ENCODE results near the gene ZCCHC24. TPM values are rescaled to one million over a fixed set of nuclear protein-coding genes. Genes with fewer than 3 reads are reported as not detected.
"Not testable (repeated sequence)": the region's sequence is repeated elsewhere in the genome, so short reads cannot be mapped to it uniquely, and the experiment has no call there.

The ZCCHC24 gene
- total RNA-seq, 1 donor: 56.0 TPM

DNA sequence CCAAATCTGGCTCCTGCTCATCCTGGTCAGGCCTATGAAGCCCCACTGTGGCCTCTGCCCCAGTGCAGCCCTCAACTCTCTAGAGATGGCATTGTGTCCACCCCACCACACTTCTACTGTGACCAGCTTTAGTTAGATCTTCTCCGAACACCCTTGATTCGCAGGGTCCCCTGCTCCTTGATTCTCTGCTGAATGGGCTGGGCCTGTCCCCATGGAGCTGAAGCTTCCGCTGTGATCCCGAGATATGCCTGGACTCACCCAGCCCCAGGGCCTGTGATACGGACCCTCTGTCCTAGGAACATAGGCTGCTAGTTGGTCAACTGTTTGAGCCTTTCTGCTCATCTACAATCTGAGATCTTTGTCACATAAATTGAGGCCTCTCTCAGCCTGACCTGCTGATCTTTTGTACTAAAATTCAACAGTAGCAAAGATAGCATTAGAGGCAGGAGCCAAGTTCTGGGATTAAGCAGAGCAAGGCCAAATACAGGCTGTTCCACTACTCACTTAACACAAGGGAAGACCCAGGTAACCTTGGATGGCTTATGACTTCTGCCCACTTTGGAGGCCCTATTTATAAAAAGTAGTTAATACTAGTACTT lies 104.7 kb downstream of the ZCCHC24 start:
- H3K4me3 ChIP-seq (ENCODE audit: low read depth, low read length): no peak overlapping the region
- no peak for DNase-seq (ENCODE audit: low read depth)
- TF ChIP-seq, protein P1, sequence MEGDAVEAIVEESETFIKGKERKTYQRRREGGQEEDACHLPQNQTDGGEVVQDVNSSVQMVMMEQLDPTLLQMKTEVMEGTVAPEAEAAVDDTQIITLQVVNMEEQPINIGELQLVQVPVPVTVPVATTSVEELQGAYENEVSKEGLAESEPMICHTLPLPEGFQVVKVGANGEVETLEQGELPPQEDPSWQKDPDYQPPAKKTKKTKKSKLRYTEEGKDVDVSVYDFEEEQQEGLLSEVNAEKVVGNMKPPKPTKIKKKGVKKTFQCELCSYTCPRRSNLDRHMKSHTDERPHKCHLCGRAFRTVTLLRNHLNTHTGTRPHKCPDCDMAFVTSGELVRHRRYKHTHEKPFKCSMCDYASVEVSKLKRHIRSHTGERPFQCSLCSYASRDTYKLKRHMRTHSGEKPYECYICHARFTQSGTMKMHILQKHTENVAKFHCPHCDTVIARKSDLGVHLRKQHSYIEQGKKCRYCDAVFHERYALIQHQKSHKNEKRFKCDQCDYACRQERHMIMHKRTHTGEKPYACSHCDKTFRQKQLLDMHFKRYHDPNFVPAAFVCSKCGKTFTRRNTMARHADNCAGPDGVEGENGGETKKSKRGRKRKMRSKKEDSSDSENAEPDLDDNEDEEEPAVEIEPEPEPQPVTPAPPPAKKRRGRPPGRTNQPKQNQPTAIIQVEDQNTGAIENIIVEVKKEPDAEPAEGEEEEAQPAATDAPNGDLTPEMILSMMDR (IDR thresholded peaks at IDR 0.05; ENCODE audit: insufficient read depth, low read length): no peak

DNA sequence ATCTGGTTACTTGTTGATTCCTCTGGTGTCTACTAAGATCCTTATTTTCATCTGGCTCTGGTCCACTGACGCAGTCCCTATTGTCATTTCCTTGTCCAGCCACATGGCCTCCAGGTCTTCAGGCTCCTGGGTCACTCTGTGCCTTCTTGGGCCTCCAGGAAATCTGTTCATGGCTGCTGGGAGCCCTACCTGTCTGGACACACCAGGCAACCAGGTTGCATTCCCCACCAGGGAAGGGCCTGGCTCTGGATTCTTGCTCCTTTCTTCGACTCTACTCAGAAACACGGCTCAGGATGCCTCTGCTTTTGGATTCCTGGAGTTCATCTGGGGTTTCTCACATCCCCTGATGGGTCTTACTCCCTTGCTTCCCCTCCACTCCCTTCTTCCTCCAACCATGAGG lies 106.2 kb downstream of the ZCCHC24 start:
- no peak overlapping the region for H3K4me3 ChIP-seq (ENCODE audit: low read depth, low read length)
- TF ChIP-seq, protein P1 (IDR thresholded peaks at IDR 0.05; ENCODE audit: insufficient read depth, low read length): no peak
- no peak for DNase-seq (ENCODE audit: low read depth)

DNA sequence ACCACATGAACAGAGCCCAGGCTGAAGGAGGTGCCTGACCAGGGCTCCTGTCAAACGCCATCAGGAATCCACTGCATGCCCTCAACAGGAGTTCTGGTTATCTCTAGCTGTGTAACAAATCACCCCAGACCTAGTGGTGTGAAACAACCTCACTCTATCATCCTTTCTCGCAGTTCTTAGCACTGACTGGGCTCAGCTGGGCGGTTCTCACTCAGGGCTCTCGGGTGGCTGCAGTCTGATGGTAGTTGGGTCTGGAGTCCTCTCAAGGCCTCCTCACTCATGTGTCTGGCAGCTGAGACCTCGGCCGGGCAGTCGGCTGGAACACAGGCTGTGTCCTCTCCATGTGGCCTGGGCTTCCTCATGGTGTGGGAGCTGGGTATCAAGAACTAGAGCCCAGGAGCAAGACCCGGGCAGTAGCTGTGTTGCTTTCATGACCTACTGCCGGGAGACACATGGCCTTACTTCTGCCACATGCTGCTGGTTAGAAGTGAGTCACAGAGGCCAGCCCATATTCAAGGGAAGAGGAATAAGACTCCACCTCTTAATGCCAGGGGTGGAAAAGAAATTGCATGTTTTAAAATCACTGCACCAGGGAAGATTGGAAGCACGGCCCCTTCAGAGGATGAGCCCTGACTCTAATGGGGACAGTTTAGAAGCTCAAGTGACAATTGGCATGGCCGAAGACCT lies 107.5 kb downstream of the ZCCHC24 start:
- not testable (repeated sequence) for H3K4me3 ChIP-seq (ENCODE audit: low read depth, low read length); DNase-seq (ENCODE audit: low read depth)

DNA sequence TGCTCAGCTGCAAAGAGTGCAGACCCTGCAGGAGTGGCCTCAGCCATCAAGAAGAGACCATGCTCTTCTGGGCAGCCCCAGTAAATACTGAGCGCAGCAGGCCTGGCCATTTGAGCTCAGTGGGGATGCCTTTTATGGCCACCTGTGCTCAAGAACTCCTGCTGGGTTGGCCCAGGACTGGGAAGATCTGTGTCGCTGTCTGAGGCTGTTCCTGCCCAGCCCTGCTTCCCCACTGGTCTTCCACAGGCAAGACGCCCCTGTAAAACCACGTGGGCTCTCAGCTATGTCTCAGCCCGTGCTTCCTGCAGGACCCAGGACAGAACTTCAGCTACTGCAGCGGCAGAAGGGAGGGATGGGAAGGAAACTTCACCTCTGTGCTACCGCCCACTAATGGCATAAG lies 108.7 kb downstream of the ZCCHC24 start:
- DNase-seq (ENCODE audit: low read depth): no peak
- no peak overlapping the region for H3K4me3 ChIP-seq (ENCODE audit: low read depth, low read length)
- TF ChIP-seq, protein P1 (IDR thresholded peaks at IDR 0.05; ENCODE audit: insufficient read depth, low read length): no peak

DNA sequence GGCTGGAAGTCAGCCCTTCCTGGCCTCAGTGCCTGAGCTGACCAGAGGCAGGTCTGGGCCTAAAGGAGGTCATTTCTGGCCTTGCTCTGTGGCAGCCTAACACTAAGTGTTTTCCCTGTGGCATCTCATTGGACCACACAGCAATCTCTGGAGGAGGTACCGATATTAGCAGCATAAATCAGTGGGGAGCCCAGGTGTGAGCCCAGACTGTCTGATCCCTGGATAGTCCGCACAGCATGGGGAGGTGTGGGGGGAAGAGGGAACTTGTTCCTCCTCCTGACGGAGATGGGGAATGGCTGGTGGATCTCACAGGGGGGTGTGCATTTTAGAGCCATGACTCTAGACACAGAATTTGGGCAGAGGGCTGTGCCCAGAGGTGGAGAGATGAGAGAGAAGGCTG lies 109.1 kb downstream of the ZCCHC24 start:
- H3K4me3 ChIP-seq (ENCODE audit: low read depth, low read length): no peak overlapping the region
- TF ChIP-seq, protein P1 (IDR thresholded peaks at IDR 0.05; ENCODE audit: insufficient read depth, low read length): no peak
- DNase-seq (ENCODE audit: low read depth): no peak

DNA sequence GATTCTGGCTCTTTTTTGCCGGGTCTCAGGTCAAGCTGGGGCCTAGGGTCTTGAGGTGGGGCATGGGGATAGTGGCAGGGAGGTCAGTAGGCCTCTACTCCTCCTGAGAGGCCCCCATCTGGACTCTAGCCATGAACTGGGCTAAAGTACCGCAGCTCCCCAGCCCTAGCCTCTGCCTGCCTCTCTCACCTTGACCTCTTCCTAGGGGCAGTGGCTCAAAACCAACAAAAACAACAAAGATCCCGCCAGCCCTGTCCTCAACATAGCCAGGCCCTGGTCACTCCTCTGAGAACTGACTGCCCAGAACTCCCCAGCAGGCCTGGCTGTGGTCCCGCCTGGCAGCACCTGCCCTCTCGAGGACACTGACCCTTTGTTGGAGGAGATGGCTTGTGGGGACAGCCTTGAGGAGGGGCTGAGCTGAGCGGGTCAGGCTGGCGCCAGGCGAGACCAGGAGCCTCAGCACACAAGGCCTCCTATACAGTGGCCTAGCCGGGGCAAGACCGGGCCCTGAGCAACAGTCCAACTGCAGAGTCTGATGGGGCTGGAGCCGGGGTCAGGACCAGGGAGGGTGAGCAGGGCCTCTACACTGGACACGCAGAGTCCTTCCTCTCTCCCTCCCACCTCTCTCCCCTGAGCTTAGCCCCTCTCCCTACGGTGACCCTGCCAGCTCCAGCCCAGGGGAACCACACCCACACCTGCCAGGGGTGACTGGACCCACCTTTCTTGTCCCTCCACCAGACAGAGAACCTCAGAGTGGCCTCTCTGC lies 109.8 kb downstream of the ZCCHC24 start:
- no peak for DNase-seq (ENCODE audit: low read depth)
- TF ChIP-seq, protein P1 (IDR thresholded peaks at IDR 0.05; ENCODE audit: insufficient read depth, low read length): no peak
- no peak overlapping the region for H3K4me3 ChIP-seq (ENCODE audit: low read depth, low read length)

DNA sequence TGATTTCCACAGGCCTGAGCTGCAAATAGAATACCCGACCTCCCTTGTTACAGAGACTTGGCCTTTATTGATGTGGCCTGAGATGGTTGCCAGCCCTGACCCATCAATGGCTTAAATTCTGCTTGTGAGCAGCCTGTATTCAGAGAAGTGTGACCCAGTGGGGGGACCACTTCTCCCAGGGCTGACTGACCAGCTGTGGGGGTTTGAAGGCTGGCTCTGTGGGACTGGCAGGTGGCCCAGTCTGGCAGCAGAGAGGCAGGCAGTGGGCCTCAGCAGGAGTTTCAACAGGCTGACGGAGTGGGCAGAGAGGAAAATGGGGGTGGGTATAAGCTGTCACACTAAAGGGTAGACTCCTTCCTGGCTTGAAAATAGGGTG lies 110.3 kb downstream of the ZCCHC24 start:
- no peak overlapping the region for H3K4me3 ChIP-seq (ENCODE audit: low read depth, low read length)
- TF ChIP-seq, protein P1 (IDR thresholded peaks at IDR 0.05; ENCODE audit: insufficient read depth, low read length): no peak
- DNase-seq (ENCODE audit: low read depth): no peak
